D341Med (cell line): ENCODE measurements around the gene C2orf69.

Source experiments
- DNase-seq: peaks from one replicate; pipeline ENCODE4 v3.0.0; 2012; ENCODE audit warnings: low spot score

The C2orf69 gene

GRCh38 chr2:199914372-199914958, 3.4 kb downstream of the C2orf69 start:
- DNase-seq, result no peak

GRCh38 chr2:199916980-199917379, 5.9 kb downstream of the C2orf69 start:
- no peak for DNase-seq

- DNase-seq, result no peak
Observed at GRCh38 chr2:199922856-199923255, 11.8 kb downstream of the C2orf69 start.

- no peak for DNase-seq
Observed at GRCh38 chr2:199923924-199924323, 12.8 kb downstream of the C2orf69 start.

GRCh38 chr2:199926806-199927205, 15.7 kb downstream of the C2orf69 start:
- no peak for DNase-seq

GRCh38 chr2:199928226-199928625, 17.1 kb downstream of the C2orf69 start:
- DNase-seq, result no peak

GRCh38 chr2:199928626-199929025, 17.5 kb downstream of the C2orf69 start:
- no peak for DNase-seq

- no peak for DNase-seq
Observed at GRCh38 chr2:199929262-199929661, 18.2 kb downstream of the C2orf69 start.

GRCh38 chr2:199932312-199932855, 21.3 kb downstream of the C2orf69 start:
- no peak for DNase-seq

GRCh38 chr2:199933466-199933865, 22.4 kb downstream of the C2orf69 start:
- DNase-seq, result no peak

GRCh38 chr2:199936554-199936953, 25.5 kb downstream of the C2orf69 start:
- no peak for DNase-seq

GRCh38 chr2:199940373-199940772, 29.3 kb downstream of the C2orf69 start:
- no peak for DNase-seq

- no peak for DNase-seq
Observed at GRCh38 chr2:199943373-199943772, 32.3 kb downstream of the C2orf69 start.

GRCh38 chr2:199946196-199946595, 35.1 kb downstream of the C2orf69 start:
- DNase-seq, result no peak

GRCh38 chr2:199946836-199947235, 35.7 kb downstream of the C2orf69 start:
- no peak for DNase-seq

GRCh38 chr2:199950396-199950795, 39.3 kb downstream of the C2orf69 start:
- no peak for DNase-seq

- DNase-seq, result no peak
Observed at GRCh38 chr2:199951023-199951422, 39.9 kb downstream of the C2orf69 start.

- no peak for DNase-seq
Observed at GRCh38 chr2:199955007-199955338, 43.9 kb downstream of the C2orf69 start.

GRCh38 chr2:199955339-199956061, 44.4 kb downstream of the C2orf69 start, which contains the start of the genes MAIP1 and TYW5:
TSS of gene MAIP1 (plus strand) at chr2:199955582. CDS start at chr2:199955799, 217 bp downstream.
TSS of gene TYW5 (minus strand) at chr2:199955491. CDS start at chr2:199955470, 21 bp downstream.
- peak; percentile 86 for DNase-seq

- DNase-seq, result no peak
Observed at GRCh38 chr2:199956062-199956380, 44.9 kb downstream of the C2orf69 start.

- DNase-seq, result no peak
Observed at GRCh38 chr2:199958014-199958413, 46.9 kb downstream of the C2orf69 start.

- no peak for DNase-seq
Observed at GRCh38 chr2:199962203-199962602, 51.1 kb downstream of the C2orf69 start.

GRCh38 chr2:199966405-199966804, 55.3 kb downstream of the C2orf69 start:
- no peak for DNase-seq

- no peak for DNase-seq
Observed at GRCh38 chr2:199966976-199967375, 55.9 kb downstream of the C2orf69 start.
